Measurements from ENCODE around the gene JMJD6. TPM values are rescaled to one million over a fixed set of nuclear protein-coding genes. Genes with fewer than 3 reads are reported as not detected.

The JMJD6 gene
- total and polyA plus RNA-seq, 2 of the 8 experiments (the other 6 are each of a cell fraction or from before 2014, with no cell fraction given) = 8.6 to 18.6 TPM

- Histone ChIP-seq H2AK5ac (ENCODE audit: low read depth, low read length) (no peak overlapping the region), H3K4me2 (ENCODE audit: insufficient read depth in 1 of 2, low read depth in 2 of 2, low read length in 2 of 2) (peak overlapping the region; percentile 73 to 83), H4K8ac (ENCODE audit: extremely low read depth, insufficient read depth, low read length) (no peak overlapping the region), H2BK120ac (replicated peaks; ENCODE audit: low read depth, low read length) (no peak overlapping the region), H3K23me2 (ENCODE audit: low read depth, low read length) (peaks cover 11% of the 10 kb centered on the region), H3K4me3 (ENCODE audit: extremely low read depth in 1 of 4, insufficient read depth in 2 of 4, low read depth in 3 of 4, low read length in 4 of 4) (peak overlapping the region; percentile 83 to 99 (median 84); a peak in 7 of 8 replicates), H4K20me1 (replicated peaks in 1 of 2; ENCODE audit: control insufficient read depth in 1 of 2, insufficient read depth in 2 of 2, low read length in 2 of 2) (peaks cover 0 to 13% of the 10 kb centered on the region in 2 experiments), H3K79me1 (ENCODE audit: low read depth, low read length) (peaks cover 7% of the 10 kb centered on the region), H3K4me1 (replicated peaks in 1 of 4; ENCODE audit: control insufficient read depth in 3 of 4, insufficient read depth in 4 of 4, low read length in 3 of 4) (peaks cover 0 to 9% (median 2%) of the 10 kb centered on the region in 4 experiments; a peak in 5 of 7 replicates), H2BK5ac (ENCODE audit: low read depth, low read length) (no peak overlapping the region), H2AFZ (ENCODE audit: low read length) (no peak overlapping the region), H3K27me3 (replicated peaks in 1 of 4; ENCODE audit: control insufficient read depth in 3 of 4, extremely low read depth in 1 of 4, insufficient read depth in 3 of 4, low read length in 3 of 4) (no peaks in the 10 kb centered on the region; a peak in 2 of 7 replicates), H3K18ac (ENCODE audit: extremely low read depth, low read length) (no peak overlapping the region), H3K79me2 (ENCODE audit: control insufficient read depth in 1 of 2, insufficient read depth in 2 of 2, low read length in 2 of 2) (peaks cover 0 to 38% of the 10 kb centered on the region in 2 experiments; a peak in 2 of 4 replicates), H2BK20ac (ENCODE audit: low read length) (no peak overlapping the region), H3K27ac (ENCODE audit: low read depth, low read length) (no peak overlapping the region), H3K14ac (ENCODE audit: insufficient read length) (no peak overlapping the region), H3K56ac (replicated peaks; ENCODE audit: insufficient read length, low read depth, low read length) (no peak overlapping the region), H4K5ac (ENCODE audit: insufficient read length, low read depth, low read length) (no peak overlapping the region), H3K9me3 (ENCODE audit: insufficient read depth in 2 of 2, low read depth in 1 of 2, low read length in 1 of 2) (no peaks in the 10 kb centered on the region), H2BK15ac (ENCODE audit: low read length) (no peak overlapping the region), H3K9ac (replicated peaks in 1 of 4; ENCODE audit: extremely low read depth in 1 of 4, low read depth in 3 of 4, low read length in 3 of 4) (peak overlapping the region in 1 of 4 experiments; percentile 50; a peak in 1 of 7 replicates), H3K4ac (replicated peaks; ENCODE audit: insufficient read length, low read depth, low read length) (no peak overlapping the region), H3K23ac (ENCODE audit: insufficient read length) (no peak overlapping the region), H4K91ac (replicated peaks; ENCODE audit: insufficient read length, low read length) (no peak overlapping the region), H3K36me3 (ENCODE audit: control insufficient read depth in 2 of 4, insufficient read depth in 4 of 4, low read length in 3 of 4) (peaks cover 2 to 25% (median 12%) of the 10 kb centered on the region in 4 experiments; a peak in 6 of 8 replicates), H2BK12ac (ENCODE audit: low read depth, low read length) (no peak overlapping the region)
- WGBS, 2 experiments (ENCODE audit: extremely low coverage in 1 of 2, insufficient coverage in 1 of 2, insufficient read length in 1 of 2, insufficient replicate concordance in 2 of 2, low coverage in 1 of 2, low lambda C conversion rate in 2 of 2, missing lambda C conversion rate in 1 of 2) = 95% methylated on average over 17 of the region's 18 CpGs; no CpG with 5 or more reads in 1 of the 2 experiments
- POLR2A ChIA-PET (ENCODE audit: partially characterized antibody) = interaction anchor here (0.8 to 8.4 kb wide), 13 partner anchors 8 to 195 kb away, joined by 3 to 181 read pairs (median 4); partner anchors contain the start of genes MFSD11 and SRSF2
- no peak for DNase-seq (ENCODE audit: low read depth in 1 of 2, low spot score in 2 of 2)
- no peak for FAIRE-seq
- CTCF ChIA-PET (ENCODE audit: partially characterized antibody) = interaction anchor here (0.6 to 1.4 kb wide), 9 partner anchors 7 to 745 kb away, joined by 3 to 8 read pairs (median 3); no protein-coding TSS in a partner anchor
- TF ChIP-seq EZH2 (IDR thresholded peaks at IDR 0.05; ENCODE audit: low read depth, low read length, severe bottlenecking) (no peak), SP2 (IDR thresholded peaks at IDR 0.05; ENCODE audit: low read length) (no peak), MAFK (IDR thresholded peaks at IDR 0.05; ENCODE audit: low read depth, low read length) (no peak), KDM5A (IDR thresholded peaks at IDR 0.05; ENCODE audit: low read length) (no peak), RXRA (IDR thresholded peaks at IDR 0.05; ENCODE audit: insufficient read depth, low read depth, low read length) (no peak), SRF (IDR thresholded peaks at IDR 0.05; ENCODE audit: low read depth, low read length) (no peak), SAP30 (IDR thresholded peaks at IDR 0.05; ENCODE audit: insufficient read depth, insufficient replicate concordance, low read length) (no peak), SIRT6 (IDR thresholded peaks at IDR 0.05; ENCODE audit: low read length) (no peak), SUZ12 (IDR thresholded peaks at IDR 0.05; ENCODE audit: low read length) (no peak), YY1 (IDR thresholded peaks at IDR 0.05; ENCODE audit: low read depth, low read length) (no peak), CHD2 (IDR thresholded peaks at IDR 0.05; ENCODE audit: low read length) (no peak)
Observed at GRCh38 chr17:76727745-76728456, 1.5 kb upstream of the JMJD6 start.

All from H1 (cell line).